GM11168 (cell line): ENCODE data around the gene RBM44.

ENCODE experiments used
- in situ Hi-C: fragments of 300-500 bp; cut with MboI; formaldehyde crosslinking; loops from one replicate; pipeline ENCODE4 v1.12.0; 2022; ENCODE audit warnings: low sequenced_read_pairs; ENCODE audit not compliant: unreplicated experiment

RBM44 gene

DNA sequence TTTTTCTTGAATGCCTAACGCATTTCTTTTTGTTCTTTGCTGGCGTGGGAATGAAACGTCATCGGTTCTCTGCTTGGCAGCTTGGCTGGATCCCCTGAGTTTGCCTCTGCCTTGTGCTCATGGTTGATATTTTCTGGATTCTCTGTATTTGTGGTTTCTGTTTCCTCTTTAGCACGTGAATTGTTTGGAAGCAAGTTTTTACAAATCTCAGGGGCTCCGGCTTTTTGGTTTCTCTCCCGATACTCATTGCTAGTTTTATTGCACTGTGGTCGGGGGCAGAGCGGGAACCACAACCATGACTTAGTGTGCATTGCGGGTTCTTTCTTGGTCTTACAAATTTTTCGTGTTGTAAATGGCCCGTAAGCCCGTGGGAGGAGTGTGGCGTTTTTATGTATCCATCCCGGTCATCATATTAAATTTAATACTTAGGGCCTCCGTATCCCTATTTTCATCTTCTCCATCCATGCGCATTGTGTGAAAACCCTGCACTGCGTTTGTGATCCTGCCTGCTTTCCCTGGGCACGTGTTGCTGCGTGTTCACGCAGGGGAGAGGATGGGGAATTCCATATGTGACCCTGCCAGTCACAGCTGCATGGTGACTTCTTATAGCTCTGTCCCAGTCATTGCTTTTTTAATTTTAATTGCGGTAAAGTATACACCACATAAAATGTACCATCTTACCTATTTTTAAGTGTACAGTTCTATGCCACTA lies 70.2 kb downstream of the RBM44 start:
- in situ Hi-C loops: no loop called here

DNA sequence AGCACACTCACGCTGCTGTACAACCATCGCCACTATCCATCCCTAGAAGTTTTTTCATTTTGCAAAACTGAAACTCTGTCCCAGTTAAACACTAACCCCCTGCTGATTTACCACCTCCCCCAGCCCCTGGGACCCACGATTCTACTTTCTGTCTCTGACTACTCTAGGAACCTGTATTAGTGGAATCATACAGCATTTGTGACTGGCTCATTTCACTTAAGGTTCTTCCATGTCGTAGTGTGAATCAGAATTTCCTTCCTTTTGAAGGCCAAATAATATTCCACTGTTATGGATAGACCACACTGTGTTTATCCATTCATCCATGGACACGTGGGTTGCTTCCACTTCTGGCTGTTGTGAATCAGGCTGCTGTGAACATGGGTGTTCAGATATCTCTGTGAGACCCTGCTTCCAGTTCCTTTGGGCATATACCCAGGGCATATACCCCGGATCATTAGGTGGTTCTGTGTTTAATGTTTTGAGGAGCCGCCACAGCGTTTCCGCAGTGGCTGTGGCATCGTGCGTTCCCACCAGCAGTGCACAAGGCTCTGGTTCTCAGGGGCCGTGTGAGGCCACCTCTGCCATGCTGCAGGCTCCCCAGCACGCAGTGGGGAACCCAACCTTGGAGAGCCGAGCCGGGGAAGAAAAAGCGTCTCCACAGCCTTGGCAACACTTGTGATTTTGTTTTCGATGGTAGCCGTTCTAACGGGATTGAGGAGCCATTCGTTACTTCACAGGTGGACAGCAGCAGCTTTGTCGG lies 70.9 kb downstream of the RBM44 start:
- in situ Hi-C loops: no loop called here

DNA sequence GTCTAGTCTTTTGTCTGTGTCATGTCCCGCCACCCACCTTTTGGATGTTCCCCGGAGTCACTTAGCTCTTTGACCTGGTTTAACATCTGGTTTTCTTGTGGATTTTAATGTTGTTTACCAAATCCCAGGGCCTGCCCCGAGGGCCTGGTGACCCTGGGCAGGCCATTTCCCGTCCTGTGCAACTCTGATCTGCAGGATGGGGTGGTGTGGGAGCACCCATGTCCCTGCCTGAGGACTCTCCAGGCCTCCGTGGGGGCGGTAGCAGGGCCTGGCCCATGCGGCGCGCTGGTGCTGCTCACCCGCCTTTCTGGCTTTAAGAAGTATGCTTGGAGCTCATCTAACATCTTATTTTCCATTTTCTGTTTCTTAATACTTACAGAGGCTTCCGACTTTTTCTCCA lies 71.5 kb downstream of the RBM44 start:
- in situ Hi-C loops: no loop called here

DNA sequence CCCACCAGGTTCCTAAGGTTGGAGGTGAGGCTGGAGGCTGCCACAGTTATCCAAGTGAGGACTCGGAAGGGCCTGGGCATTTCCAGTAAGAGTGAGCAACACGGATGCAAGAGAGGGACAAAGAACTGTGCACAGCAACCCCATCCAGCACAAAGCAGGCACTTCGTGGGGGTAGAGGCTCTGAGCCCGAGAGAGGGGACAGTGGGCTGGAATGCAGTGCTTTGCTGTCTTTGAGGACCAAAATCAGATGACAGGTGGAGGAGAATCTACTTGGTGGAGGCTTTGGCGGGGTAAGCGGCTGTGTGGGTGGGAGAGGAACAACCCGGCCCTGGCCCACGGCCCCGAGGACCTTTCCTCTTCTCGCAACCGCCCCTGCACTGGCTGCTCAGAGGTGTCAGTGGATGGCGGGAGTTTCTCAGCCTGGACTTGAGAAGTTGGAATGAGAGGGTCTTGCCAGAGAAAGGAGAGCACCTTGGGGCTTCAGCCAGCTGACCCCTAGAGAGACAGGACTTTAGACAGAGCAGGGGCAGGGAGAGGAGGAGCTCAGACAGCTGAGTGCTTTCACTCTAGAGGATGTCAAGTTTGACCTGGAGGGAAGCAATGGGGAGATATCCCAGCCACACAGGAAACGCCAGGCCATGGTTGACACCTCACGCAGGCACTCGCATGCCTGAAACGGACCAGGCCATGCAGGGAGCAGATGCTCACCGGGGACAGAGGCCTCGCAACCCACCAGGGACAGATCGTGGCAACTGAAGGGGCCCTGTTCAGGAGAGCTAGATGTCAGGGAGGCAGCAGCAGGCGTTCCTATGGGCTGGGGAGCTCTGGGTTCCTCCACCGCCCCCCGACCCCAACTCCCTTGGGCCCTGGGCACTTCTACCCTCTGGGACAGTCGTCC lies 72.4 kb downstream of the RBM44 start:
- in situ Hi-C loops: no loop called here

DNA sequence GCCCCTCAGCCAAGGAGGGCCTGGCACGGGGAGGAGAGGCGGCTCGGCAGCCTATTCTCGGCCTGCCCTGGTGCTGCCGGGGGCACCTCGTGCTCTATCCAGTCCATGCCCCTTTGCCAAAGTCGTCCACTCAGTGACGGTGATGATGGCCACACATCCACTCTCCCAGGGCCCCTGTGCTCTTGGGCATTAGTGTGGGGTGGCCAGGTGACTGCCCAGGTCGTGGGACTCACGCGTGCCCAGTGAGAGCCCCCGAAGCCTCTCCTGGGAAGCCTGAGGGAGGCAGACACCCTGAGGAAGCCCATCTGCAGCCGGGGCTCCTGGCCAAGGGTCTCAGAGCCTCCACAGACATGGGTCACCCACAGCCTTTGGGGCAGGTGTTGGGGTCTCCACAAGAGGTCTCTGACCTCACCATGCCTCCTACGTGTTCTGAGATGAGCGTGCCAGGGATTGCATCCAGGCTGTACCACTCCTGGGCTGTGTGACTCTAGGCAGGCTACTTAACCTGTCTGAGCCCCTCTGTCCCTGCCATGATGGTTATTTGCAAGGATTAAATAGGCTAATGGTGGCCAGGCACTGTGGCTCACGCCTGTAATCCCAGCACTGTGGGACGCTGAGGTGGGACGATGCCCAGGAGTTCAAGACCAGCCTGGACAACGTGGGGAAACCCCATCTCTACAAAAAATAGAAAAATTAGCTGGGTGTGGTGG lies 73.8 kb downstream of the RBM44 start:
- in situ Hi-C loops: no loop called here

DNA sequence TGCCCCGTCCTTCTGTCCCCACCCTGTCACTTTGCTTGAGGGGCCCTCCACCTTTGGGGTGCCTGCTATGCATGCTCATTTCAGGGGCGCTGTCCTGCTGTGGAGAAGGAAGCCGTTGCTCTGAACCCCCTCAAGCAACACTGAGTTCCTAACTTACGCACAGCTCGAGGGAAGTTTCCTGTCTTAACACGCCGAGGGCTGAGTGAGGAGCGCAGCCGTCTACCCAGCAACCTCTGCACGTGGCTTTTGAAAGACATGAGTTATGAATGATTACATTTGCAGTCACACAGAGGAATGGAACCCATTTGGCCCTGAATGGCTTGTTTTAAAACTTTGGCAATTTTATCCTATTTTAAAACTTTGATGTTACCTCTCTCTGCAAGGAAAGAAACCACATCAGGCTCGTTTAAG lies 74.8 kb downstream of the RBM44 start:
- in situ Hi-C loops: no loop called here

DNA sequence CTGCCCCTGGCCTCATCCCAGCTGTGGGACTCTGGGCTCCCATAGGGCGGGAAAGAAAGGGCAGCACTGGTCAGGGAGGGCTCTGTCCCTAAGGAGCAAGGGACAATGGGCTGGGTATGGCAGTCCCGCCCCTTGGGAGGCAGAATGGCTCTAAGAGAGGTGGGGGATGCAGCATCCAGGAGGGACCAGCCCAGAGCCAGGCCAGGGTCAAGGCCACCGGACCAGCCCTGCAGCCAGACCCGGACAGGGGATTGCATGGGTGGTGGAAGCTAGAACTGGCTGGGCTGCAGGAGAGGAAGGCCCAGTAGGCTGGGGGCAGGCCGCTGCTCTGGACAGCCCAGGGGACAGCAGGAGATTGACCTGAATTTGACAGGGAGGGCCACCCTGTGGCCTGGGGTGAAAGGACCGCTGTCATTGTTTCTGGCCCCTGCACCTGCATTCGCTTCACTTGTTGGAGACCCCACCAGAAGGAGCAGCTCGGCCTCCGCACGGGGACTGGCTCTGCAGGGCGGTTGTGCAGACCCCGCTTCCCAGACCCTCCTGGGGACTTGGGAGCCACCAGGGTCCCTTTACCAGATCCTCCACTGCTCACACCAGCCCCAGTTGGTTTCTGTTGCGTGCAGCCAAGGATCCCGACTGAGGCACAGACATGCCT lies 75.4 kb downstream of the RBM44 start:
- in situ Hi-C loops: no loop called here

DNA sequence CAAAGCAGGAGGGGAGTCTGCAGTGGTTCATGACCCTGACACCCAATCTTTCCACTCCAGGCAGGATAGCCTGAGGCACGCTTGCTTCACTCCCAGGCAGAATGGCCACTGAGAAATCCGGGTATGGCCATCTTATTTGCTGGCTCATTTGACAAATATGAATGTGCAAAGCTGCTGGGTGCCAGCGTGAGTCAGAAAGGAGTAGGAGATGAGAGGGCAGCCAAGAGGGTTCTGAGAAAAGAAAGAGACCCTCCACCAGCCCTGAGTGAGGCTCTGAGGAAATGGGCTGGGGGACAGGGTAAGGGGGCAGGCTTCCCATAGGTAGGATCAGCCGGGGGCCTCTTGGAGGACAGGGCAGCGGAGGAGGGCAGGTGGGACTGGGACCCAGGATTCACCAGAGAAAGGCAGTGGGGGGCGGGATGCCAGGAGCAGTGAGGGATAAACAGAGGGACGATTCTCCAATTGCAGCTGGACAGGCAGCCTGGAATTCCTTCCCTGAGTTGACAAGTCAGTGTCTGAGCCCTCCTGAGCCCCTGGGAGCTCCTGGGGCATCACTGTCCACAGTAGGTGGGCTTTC lies 76.1 kb downstream of the RBM44 start:
- in situ Hi-C loops: no loop called here

DNA sequence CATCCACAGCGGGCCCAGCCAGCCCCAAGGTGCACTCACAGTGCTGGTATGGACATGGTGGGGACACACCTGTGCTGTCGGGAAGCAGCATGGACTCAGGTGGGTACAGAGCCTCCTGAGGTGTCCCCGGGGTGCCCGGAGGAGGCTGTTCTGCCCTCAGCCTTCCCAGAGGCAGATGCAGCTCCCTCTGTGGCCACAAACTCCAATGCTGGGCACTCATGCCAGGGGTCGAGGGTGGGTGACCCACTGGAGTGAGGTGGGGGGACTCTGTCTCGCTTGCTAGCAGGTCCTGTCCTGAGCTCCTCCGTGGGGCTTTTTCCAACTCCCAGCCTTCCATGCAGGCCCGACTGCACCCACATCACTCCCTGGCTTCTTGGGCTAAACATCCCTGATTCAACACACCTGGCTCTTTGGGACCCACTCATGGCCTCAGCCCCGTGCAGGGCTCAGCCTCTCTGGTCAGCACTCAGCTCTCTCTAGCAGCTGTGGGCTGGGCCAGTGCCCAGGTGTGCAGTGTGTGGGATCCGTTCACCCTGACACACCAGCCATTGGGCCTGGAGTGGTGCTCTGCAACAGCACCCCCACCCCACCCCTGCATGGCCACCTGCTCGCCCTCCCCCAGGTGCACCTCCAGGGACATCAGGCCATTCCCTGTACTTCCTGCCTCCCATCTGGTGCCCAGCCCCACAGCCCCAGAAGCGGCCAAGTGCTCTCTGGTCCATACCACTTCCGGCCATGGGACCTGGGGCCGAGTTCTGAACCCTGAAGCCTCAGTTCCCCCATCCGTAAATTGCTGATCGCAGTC lies 76.9 kb downstream of the RBM44 start:
- in situ Hi-C loops: no loop called here

DNA sequence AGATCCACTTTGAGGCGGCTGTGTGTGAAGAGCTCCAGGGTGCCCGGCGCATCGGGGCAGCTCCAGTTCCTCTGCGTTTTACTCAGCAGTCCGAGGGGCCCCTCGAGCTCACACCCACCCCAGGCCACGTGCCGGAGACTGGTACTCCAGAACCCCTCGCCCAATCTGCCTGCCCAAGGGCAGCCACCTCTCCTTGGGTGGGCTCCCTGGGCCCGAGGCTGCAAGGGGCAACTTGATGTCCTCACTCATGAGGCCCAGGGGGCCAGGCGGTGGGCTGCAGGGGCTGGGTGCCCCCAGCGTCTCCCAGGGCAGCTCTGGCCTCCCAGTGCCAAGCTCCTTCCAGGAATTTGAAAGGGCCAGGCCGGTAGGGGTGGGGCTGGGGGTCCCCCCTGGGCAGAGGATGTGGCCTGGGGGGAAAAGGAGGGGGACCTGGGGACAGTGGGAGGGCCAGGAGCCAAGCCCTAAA lies 77.5 kb downstream of the RBM44 start:
- in situ Hi-C loops: no loop called here

DNA sequence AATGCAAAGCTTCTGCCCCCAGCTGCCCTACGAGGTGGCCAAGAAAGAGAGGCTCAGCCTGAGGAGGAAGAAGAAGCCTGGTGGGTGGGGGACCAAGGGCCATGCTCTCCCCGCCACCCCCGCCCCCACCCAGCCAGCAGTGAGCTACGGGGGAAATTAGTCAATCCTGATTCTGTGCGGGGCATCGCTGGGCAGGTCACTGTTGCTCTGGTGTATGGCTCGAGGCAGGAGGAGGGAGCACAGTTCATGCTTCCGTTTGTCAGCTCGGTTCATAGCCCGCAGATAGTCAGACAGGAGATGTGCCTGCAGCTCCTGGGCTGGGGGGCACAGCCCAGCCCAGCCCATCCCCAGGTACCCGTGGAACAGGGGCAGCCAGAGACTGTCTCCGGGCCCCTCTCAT lies 78.0 kb downstream of the RBM44 start:
- in situ Hi-C loops: no loop called here

DNA sequence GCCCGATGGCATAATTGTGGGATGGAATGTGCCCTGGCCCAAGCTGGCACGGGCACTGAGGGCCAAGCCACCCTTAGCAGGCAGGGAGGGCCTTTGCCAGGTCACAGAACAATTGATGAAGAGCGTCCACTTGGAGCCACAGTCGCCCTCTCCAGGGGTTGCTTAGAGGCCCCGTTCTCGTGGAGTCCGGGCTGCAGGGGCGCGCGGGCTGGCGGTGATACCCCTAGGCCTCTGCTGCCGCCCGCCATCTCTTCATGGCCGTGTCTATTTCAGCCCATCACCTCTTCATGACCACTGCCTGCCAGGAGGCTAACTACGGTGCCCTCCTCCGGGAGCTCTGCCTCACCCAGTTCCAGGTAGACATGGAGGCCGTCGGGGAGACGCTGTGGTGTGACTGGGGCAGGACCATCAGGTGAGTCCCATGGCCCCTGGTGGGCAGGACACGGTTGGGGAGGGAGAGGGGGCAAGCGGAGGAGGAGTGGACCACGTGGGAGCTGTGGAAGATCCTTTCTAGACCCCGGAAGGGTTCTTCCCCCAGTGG lies 78.4 kb downstream of the RBM44 start:
- in situ Hi-C loops: no loop called here

DNA sequence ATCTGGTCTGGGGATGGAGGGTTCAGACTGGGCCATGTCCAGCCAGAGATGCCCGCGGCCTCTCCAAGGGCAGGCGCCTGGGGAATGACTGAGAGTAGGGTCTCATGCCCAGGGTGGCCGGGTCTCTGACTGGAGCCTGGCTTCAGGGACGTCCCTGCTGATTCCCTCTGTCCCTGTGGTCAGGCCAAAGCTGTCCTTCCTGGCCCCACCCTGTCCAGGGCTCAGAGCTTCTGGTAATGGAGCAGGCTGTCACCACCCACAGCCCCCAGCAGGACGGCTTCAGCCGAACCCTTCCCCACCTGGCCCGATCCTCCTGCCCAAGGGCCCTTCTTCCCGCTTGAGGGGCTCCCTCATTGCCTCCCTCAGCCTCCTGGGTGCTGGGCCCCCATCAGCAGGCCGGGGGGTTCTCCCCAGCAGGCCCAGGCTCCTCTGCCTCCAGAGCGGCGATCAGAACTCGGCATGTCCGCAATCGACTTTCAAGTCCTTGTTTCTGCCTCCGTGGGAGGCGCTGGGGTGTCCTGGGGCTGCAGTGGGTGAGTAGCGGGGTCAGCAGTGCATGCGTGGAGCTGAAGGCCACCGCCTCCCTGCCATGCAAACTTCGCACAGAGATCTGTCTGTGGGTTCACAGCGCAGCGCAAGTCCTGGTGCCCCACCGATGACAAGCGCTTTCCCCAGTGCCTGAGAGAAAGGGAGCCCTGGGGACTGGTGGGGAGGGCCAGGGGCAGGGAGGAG lies 79.2 kb downstream of the RBM44 start:
- in situ Hi-C loops: no loop called here

DNA sequence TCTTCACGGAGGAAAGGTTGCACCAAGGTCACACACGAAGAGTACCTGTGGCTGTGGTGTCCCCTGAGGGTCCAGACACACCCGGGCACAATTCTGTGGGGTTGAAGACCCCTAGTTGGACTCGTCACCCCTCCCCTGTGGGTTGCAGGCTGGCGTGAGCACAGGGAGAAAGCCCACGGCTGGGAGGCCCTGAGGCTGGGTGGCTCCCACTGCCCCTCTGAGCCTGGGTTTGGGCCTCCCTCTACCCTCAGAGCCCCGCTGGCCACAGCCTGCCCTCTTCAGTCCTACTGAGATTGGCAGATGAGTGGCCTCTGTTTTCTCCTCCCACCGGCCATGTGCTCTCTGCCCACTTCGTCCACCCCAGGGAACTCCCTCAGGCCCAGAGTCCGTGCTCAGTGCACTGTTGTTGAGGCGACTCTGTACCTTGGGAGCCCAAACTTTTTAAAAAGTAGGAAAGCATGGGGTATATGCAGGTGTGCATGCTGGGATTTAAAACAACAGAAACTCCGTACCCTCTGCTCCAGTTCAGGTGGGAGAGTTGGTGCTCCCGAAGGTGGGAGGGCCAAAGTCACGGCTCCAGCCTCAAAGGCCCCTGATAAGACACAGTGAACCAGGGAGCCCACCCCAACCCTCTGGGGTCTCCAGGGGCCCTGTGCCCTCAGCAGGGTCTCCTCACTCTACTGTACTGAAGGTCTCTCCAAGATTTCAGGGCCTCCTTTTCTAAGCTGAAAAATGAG lies 79.9 kb downstream of the RBM44 start:
- in situ Hi-C loops: no loop called here

DNA sequence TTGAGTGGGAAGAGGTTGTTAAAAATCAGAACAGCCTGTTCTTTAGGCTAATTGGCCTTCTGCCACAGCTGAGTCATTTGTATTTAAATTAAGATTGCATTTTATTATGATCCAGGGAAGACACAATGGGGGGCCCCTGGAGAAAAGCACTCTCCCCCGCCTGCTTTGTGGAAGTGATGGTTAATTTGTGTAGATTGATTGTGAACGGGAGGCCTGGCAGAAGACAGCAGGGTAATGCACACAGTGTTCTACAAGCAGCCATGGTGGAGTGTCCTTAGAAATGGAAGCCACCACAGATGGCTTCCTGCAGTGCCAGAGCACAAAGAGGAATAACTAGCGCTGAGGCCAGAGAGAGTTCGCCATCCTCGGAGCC lies 80.5 kb downstream of the RBM44 start:
- in situ Hi-C loops: no loop called here

DNA sequence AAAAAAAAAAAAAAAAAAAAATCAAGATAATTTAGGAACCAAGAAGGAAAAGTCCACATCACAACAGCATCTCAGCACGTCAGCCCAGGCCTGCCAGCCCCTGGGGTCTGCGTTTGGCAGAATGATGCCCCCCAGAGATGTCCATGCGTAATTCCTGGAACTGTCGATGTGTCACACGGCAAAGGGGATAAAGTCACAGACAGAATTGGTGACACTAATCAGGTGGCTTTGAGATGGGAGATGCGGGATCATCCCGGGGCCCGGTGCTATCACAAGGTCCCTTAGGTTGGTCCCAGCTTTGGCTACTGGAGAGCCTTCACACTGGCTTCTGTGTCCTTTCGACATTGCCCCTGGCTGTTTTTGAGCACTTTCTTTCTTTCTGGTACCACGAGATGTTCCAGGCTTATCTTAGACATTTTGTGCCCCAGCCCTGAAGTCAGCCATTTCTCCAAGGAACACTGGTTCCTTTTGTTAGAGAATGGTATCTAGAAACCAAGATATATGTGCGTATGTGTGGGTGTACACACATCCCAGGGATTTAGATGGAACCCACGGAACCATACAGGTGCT lies 81.5 kb downstream of the RBM44 start:
- in situ Hi-C loops: no loop called here
